Tibial nerve (tissue), 4 donors: ENCODE measurements around the gene HAND2. TPM values are rescaled to one million over a fixed set of nuclear protein-coding genes. Genes with fewer than 3 reads are reported as not detected.
A peak's percentile ranks its signal among the peaks of the same experiment; 100 is the strongest.

Experiments used
- DNase-seq, 2 donors: peaks; one replicate each; pipeline ENCODE4 v3.0.0-alpha.2; 2019; ENCODE audit warnings: low spot score in 2 of 2
- H3K27ac ChIP-seq, 4 donors: fragments of 200-600 bp; sonication (generic) in 3 of 4; one replicate each; pipeline ENCODE4 v1.5.1; 2017 to 2019; ENCODE audit warnings: mild to moderate bottlenecking in 1 of 4
- H3K27me3 ChIP-seq, 2 donors: fragments of 200-600 bp; sonication (generic) in 1 of 2; one replicate each; pipeline versions ENCODE4 v1.5.1 to v1.6.0; 2017 to 2019
- H3K36me3 ChIP-seq, 3 donors: fragments of 200-600 bp; sonication (generic); one replicate each; pipeline ENCODE4 v1.5.1; 2018 to 2019
- H3K4me1 ChIP-seq, 4 donors: fragments of 200-600 bp; sonication (generic) in 3 of 4; one replicate each; pipeline ENCODE4 v1.5.1; 2017 to 2019
- H3K4me3 ChIP-seq, 4 donors: fragments of 200-600 bp; sonication (generic) in 3 of 4; one replicate each; pipeline ENCODE4 v1.5.1; 2017 to 2019; ENCODE audit warnings: mild to moderate bottlenecking in 1 of 4, moderate library complexity in 1 of 4
- H3K9me3 ChIP-seq, 4 donors: fragments of 200-600 bp; sonication (generic) in 3 of 4; one replicate each; pipeline ENCODE4 v1.5.1; 2017 to 2019
- CTCF ChIP-seq, 5 experiments: fragments of 200-600 bp in 3 of 5; fragments of 450-650 bp in 2 of 5; sonication (generic) in 3 of 5; IDR thresholded peaks; one replicate each; pipeline ENCODE4 v1.5.1; 2016 to 2019; ENCODE audit warnings: antibody characterized with exemption in 5 of 5, mild to moderate bottlenecking in 3 of 5, moderate library complexity in 2 of 5
- EP300 ChIP-seq, 2 donors: sonication (generic); formaldehyde crosslinking; IDR thresholded peaks; one replicate each; pipeline ENCODE4 v1.6.1; 2017; ENCODE audit warnings: antibody characterized with exemption in 2 of 2, mild to moderate bottlenecking in 1 of 2
- POLR2A ChIP-seq, 2 donors: fragments of 450-650 bp; IDR thresholded peaks; one replicate each; pipeline ENCODE4 v1.6.1; 2017; ENCODE audit warnings: antibody characterized with exemption in 2 of 2, mild to moderate bottlenecking in 2 of 2, moderate library complexity in 2 of 2
- WGBS, 2 donors: methylation state at CpG; one replicate each; pipeline ENCODE4 v1.1.5; 2018; 5-methylcytosine and 5-hydroxymethylcytosine counted together
- total RNA-seq, 4 donors: library from RNA; depleted of rRNA; stranded (reverse); fragments of >200 nt; gene quantifications; one replicate each; pipeline ENCODE4 v1.1.0, GENCODE V29; 2016

HAND2 gene
- total RNA-seq, 4 donors from 2014 or later = 1.9 to 5.1 (median 3.6) TPM

GRCh38 chr4:173486714-173487392, 43.2 kb downstream of the HAND2 start:
- no peak for DNase-seq
- no peak overlapping the region for H3K27ac ChIP-seq
- 67 to 76% methylated on average over 1 of the region's 1 CpG for WGBS, 2 donors
- TF ChIP-seq CTCF (IDR thresholded peaks at IDR 0.05) = no peak
- no peak for TF ChIP-seq POLR2A (IDR thresholded peaks at IDR 0.05)
- no peak for TF ChIP-seq EP300 (IDR thresholded peaks at IDR 0.05)
- H3K36me3 ChIP-seq = no peaks in the 10 kb centered on the region
- no peak overlapping the region for H3K4me3 ChIP-seq
- H3K27me3 ChIP-seq = no peaks in the 10 kb centered on the region
- H3K9me3 ChIP-seq = no peaks in the 10 kb centered on the region
- H3K4me1 ChIP-seq = peaks cover 0 to 24% (median 4%) of the 10 kb centered on the region in 4 donors

- H3K27ac ChIP-seq = no peak overlapping the region
- WGBS, 2 donors = 97 to 100% methylated on average over 1 of the region's 1 CpG
These were observed 44.9 kb downstream of the HAND2 start for GRCh38 chr4:173485164-173485563.

GRCh38 chr4:173482330-173482931, 47.6 kb downstream of the HAND2 start:
- no peaks in the 10 kb centered on the region for H3K27me3 ChIP-seq
- no peaks in the 10 kb centered on the region for H3K36me3 ChIP-seq
- H3K9me3 ChIP-seq = no peaks in the 10 kb centered on the region
- H3K4me3 ChIP-seq = no peak overlapping the region
- H3K4me1 ChIP-seq = no peaks in the 10 kb centered on the region
- 96 to 100% methylated on average over 1 of the region's 1 CpG for WGBS, 2 donors
- H3K27ac ChIP-seq = no peak overlapping the region
- TF ChIP-seq POLR2A (IDR thresholded peaks at IDR 0.05) (no peak), EP300 (IDR thresholded peaks at IDR 0.05) (no peak), CTCF (IDR thresholded peaks at IDR 0.05) (no peak)
- DNase-seq = no peak

More at GRCh38 chr4:173485164-173485563, 44.9 kb downstream of the HAND2 start:
- H3K4me3 ChIP-seq = no peak overlapping the region
- no peaks in the 10 kb centered on the region for H3K36me3 ChIP-seq
- H3K27me3 ChIP-seq = no peaks in the 10 kb centered on the region
- peaks cover 0 to 14% (median 2%) of the 10 kb centered on the region in 4 donors for H3K4me1 ChIP-seq
- H3K9me3 ChIP-seq = no peaks in the 10 kb centered on the region
- no peak for DNase-seq
- TF ChIP-seq EP300 (IDR thresholded peaks at IDR 0.05) (no peak), POLR2A (IDR thresholded peaks at IDR 0.05) (no peak), CTCF (IDR thresholded peaks at IDR 0.05) (no peak)

- DNase-seq = no peak
- Histone ChIP-seq H3K36me3 (no peaks in the 10 kb centered on the region), H3K4me3 (no peak overlapping the region)
These were observed 51.1 kb downstream of the HAND2 start for GRCh38 chr4:173478913-173479283.

More at GRCh38 chr4:173478913-173479283, 51.1 kb downstream of the HAND2 start:
- Histone ChIP-seq H3K4me1 (no peaks in the 10 kb centered on the region), H3K9me3 (no peaks in the 10 kb centered on the region), H3K27ac (peak overlapping the region in 1 of 4 donors; percentile 10), H3K27me3 (no peaks in the 10 kb centered on the region)
- WGBS, 2 donors = 79 to 82% methylated on average over 4 of the region's 4 CpGs
- no peak for TF ChIP-seq POLR2A (IDR thresholded peaks at IDR 0.05)
- no peak for TF ChIP-seq CTCF (IDR thresholded peaks at IDR 0.05)
- no peak for TF ChIP-seq EP300 (IDR thresholded peaks at IDR 0.05)
